ENCODE results near the gene ZNF333.
A peak's percentile ranks its signal among the peaks of the same experiment; 100 is the strongest.

The ZNF333 gene

DNA sequence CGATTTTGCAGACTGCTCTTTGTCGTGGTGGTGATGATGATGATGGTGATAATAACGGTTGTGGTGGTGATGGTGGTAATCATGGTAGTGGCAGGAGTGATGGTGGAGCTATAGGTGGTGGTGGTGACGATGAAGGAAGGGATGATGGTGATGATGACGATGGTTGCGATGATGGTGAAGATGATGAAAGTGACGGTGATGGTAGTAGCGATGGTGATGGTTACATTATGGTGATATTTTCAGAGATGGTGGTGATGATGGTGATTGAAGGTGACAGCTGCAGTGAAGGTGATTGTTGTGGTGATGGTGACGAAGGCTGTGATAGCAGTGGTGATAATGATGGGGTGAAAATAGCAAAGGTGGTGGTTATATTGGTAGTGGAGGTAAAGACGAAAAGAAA is 13.1 kb upstream of the ZNF333 start:
- TF ChIP-seq, protein P1, sequence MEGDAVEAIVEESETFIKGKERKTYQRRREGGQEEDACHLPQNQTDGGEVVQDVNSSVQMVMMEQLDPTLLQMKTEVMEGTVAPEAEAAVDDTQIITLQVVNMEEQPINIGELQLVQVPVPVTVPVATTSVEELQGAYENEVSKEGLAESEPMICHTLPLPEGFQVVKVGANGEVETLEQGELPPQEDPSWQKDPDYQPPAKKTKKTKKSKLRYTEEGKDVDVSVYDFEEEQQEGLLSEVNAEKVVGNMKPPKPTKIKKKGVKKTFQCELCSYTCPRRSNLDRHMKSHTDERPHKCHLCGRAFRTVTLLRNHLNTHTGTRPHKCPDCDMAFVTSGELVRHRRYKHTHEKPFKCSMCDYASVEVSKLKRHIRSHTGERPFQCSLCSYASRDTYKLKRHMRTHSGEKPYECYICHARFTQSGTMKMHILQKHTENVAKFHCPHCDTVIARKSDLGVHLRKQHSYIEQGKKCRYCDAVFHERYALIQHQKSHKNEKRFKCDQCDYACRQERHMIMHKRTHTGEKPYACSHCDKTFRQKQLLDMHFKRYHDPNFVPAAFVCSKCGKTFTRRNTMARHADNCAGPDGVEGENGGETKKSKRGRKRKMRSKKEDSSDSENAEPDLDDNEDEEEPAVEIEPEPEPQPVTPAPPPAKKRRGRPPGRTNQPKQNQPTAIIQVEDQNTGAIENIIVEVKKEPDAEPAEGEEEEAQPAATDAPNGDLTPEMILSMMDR (conservative IDR thresholded peaks at IDR 0.05), result no peak
- TF ChIP-seq ZFX (IDR thresholded peaks at IDR 0.05), result no peak
- no peak overlapping the region for H3K27ac ChIP-seq

DNA sequence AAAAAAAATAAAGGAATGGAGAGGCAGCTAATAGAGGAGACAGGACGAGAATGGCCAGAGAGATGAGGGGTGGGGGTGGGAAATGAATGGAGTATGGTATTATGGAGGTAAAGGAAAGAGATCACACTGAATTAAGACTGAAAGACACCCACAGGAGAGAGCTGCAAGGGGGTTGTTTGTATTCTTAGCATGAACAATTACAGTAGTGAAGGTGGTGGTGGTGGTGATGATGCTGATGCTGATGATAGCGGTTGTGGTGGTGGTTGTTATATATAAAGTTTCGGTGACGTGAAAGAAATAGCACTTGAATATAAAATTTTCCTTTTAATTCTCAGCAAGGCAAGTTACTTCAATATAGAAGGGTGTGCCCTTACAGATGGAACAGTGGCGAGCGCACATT is 12.4 kb upstream of the ZNF333 start:
- no peak overlapping the region for H3K27ac ChIP-seq

DNA sequence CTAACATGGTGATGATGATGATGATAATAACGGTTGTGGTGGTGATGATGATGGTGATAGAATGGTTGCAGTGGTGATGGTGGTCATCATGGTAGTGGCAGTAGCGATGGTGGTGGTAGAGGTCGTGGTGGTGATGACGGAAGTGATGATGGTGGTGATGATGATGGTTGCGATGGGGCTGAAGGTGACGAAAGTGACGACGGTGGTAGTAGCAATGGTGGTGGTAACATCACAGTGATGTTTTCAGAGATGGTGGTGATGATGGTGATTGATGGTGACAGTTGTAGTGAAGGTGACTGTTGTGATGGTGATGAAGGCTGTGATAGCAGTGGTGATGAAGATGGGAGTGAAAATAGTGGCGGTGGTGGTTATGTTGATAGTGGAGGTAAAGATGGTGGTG is 11.6 kb upstream of the ZNF333 start:
- H3K27ac ChIP-seq, result no peak overlapping the region
- TF ChIP-seq, protein P1 (conservative IDR thresholded peaks at IDR 0.05), result no peak
- no peak for TF ChIP-seq ZFX (IDR thresholded peaks at IDR 0.05)

More for the DNA sequence above, 12.4 kb upstream of the ZNF333 start:
- TF ChIP-seq ZFX (IDR thresholded peaks at IDR 0.05), result no peak
- TF ChIP-seq, protein P1 (conservative IDR thresholded peaks at IDR 0.05), result no peak

DNA sequence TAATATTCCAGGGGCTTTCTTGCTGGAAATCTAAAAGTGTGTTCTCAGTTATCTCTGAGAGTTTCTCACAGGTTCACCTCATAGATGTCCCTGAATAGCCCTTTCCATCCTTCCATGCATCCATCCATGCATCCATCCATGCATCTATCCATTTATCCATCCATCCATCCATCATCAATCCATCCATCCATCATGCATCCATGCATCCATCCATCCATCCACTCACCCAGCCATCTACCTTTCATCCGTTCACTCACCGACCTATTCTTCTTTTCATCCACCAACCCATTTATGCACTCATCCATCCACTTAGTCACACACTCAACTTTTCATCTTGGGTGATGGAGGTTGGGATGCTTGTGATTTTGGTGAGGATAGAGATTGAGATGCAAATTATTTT is 7.8 kb upstream of the ZNF333 start:
- no peak overlapping the region for H3K27ac ChIP-seq

DNA sequence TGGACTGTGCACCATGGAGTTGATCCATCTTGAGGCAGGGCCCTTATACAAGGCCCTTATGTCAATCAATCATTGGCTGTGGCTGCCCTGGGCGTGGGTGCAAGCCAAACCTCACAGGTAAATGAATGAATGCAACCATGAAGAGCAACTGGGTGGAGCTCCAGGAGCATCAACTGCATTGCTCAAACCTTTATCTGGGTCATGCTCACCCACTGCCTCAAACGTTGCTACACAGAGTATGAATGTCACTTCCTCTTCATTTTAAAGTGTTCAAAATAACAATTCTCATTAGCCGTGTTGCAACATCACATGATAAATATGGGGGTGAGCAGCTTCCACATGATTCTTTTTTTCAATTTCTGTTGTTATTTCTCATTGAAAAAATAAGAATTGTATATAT is 6.4 kb upstream of the ZNF333 start:
- no peak overlapping the region for H3K27ac ChIP-seq

More for the DNA sequence above, 7.8 kb upstream of the ZNF333 start:
- TF ChIP-seq, protein P1 (conservative IDR thresholded peaks at IDR 0.05), result no peak
- TF ChIP-seq ZFX (IDR thresholded peaks at IDR 0.05), result no peak

DNA sequence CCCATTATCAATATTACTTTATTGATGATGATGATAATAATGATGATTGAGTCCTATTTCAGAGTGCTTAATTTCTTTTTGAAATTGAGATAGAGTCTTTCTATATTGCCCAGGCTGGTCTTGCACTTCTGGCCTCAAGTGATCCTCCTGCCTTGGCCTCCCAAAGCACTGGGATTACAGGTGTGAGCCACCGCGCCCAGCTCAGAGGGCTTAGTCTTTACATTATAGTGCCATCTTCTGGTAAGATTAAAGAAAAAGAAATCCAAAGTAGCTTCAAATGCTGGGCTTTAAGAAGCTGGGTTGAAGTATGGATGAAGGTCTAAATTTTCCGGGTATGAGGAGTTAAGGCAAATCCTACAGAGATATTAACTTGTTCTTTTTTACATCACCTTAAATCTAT is 3.4 kb upstream of the ZNF333 start:
- H3K27ac ChIP-seq, result no peak overlapping the region
- TF ChIP-seq, protein P1 (conservative IDR thresholded peaks at IDR 0.05), result peak; percentile 67
- no peak for TF ChIP-seq ZFX (IDR thresholded peaks at IDR 0.05)

More for the DNA sequence above, 6.4 kb upstream of the ZNF333 start:
- TF ChIP-seq ZFX (IDR thresholded peaks at IDR 0.05), result no peak
- TF ChIP-seq, protein P1 (conservative IDR thresholded peaks at IDR 0.05), result no peak

DNA sequence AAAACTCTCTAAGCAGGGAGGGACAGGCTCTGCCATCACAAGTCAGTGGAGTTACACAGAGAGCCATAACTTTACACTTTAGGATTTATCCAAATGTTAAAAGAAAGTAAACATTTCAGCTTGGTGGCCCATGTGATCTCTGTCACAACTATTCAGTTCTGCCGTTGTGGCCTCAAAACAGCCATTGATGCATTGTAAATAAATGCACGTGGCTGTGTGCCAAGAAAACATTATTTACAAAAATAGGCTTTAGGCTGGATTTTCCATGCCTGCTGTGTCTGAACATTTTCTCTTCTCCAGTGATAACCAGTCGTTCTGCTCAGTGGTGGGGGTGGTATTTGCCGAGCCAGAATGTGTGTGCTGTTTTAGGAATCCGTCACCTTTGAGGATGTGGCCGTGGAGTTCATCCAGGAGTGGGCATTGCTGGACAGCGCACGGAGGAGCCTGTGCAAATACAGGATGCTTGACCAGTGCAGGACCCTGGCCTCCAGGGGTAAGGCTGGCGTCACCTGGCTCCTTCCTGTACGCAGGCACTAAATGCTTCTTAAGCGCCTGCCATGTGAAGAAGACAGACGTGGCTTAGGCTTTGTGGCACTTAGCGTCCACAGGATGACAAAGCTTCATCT is 4.9 kb downstream of the ZNF333 start:
- H3K27ac ChIP-seq, result no peak overlapping the region
- no peak for TF ChIP-seq ZFX (IDR thresholded peaks at IDR 0.05)
- TF ChIP-seq, protein P1 (conservative IDR thresholded peaks at IDR 0.05), result no peak
